Hepatocyte (in vitro differentiated cells): Measurements from ENCODE around the gene PPP2R1B. TPM values are rescaled to one million over a fixed set of nuclear protein-coding genes. Genes with fewer than 3 reads are reported as not detected.

ENCODE experiments used
- DNase-seq: peaks from one replicate; pipeline ENCODE4 v3.0.0-alpha.2; 2016; ENCODE audit warnings: low spot score
- H2AFZ ChIP-seq: fragments of 200-600 bp; sonication (generic); 2 replicates; pipeline ENCODE4 v1.6.0; 2016; ENCODE audit warnings: antibody characterized with exemption, mild to moderate bottlenecking
- H3K27ac ChIP-seq: fragments of 200-600 bp; sonication (generic); 2 replicates; pipeline ENCODE4 v1.5.1; 2016; ENCODE audit warnings: mild to moderate bottlenecking
- H3K27me3 ChIP-seq: fragments of 200-600 bp; sonication (generic); 2 replicates; pipeline ENCODE4 v1.6.1; 2016
- H3K36me3 ChIP-seq: fragments of 200-600 bp; sonication (generic); replicated peaks from 2 replicates; pipeline ENCODE4 v1.5.1; 2016; ENCODE audit warnings: low read depth; ENCODE audit not compliant: insufficient read depth
- H3K4me1 ChIP-seq: fragments of 200-600 bp; sonication (generic); 2 replicates; pipeline ENCODE4 v1.5.1; 2016; ENCODE audit warnings: mild to moderate bottlenecking, moderate library complexity; ENCODE audit not compliant: insufficient read depth
- H3K4me2 ChIP-seq: fragments of 200-600 bp; sonication (generic); 2 replicates; pipeline ENCODE4 v1.6.0; 2016
- H3K4me3 ChIP-seq: fragments of 200-600 bp; sonication (generic); 2 replicates; pipeline ENCODE4 v1.5.1; 2016; ENCODE audit warnings: mild to moderate bottlenecking
- H3K79me2 ChIP-seq: fragments of 200-600 bp; sonication (generic); 2 replicates; pipeline ENCODE4 v1.6.0; 2017; ENCODE audit warnings: mild to moderate bottlenecking
- H3K9me2 ChIP-seq: fragments of 200-600 bp; sonication (generic); replicated peaks from 2 replicates; pipeline ENCODE4 v1.6.0; 2017; ENCODE audit warnings: mild to moderate bottlenecking; ENCODE audit not compliant: insufficient read depth
- H3K9me3 ChIP-seq: fragments of 200-600 bp; sonication (generic); 2 replicates; pipeline ENCODE4 v1.5.1; 2016; ENCODE audit warnings: low read depth, mild to moderate bottlenecking
- H4K20me1 ChIP-seq: fragments of 200-600 bp; sonication (generic); 2 replicates; pipeline ENCODE4 v1.6.0; 2016; ENCODE audit warnings: mild to moderate bottlenecking; ENCODE audit not compliant: insufficient read depth, poor library complexity, severe bottlenecking
- EZH2 ChIP-seq: fragments of 200-600 bp; sonication (generic); IDR thresholded peaks from 2 replicates; pipeline ENCODE4 v1.6.1; 2016; ENCODE audit warnings: antibody characterized with exemption, mild to moderate bottlenecking, borderline replicate concordance
- EZH2phosphoT487 ChIP-seq: fragments of 200-600 bp; sonication (generic); IDR thresholded peaks from one replicate; pipeline ENCODE4 v1.6.1; 2018; ENCODE audit warnings: antibody characterized with exemption, mild to moderate bottlenecking, low read depth, moderate library complexity; ENCODE audit not compliant: unreplicated experiment, severe bottlenecking
- WGBS: methylation state at CpG from one replicate; pipeline ENCODE4 v1.1.6; 2016; ENCODE audit warnings: low lambda C conversion rate; ENCODE audit errors: missing lambda C conversion rate; 5-methylcytosine and 5-hydroxymethylcytosine counted together
- polyA plus RNA-seq: library from polyadenylated mRNA; unstranded; fragments of >200 nt; fragmentation: Nextera tagmentation; extraction: Ambion mirVana; gene quantifications from 2 replicates; pipeline ENCODE4 v1.2.1, GENCODE V29; 2016
- total RNA-seq: library from RNA; depleted of rRNA; stranded (reverse); fragments of >200 nt; gene quantifications from 2 replicates; pipeline ENCODE4 v1.2.3, GENCODE V29; 2014
- TF ChIP-seq, protein P1 (sequence below): fragments of 200-600 bp; sonication (generic); IDR thresholded peaks from 2 replicates; pipeline ENCODE4 v1.5.1; 2016; ENCODE audit warnings: antibody characterized with exemption, mild to moderate bottlenecking; ENCODE audit not compliant: poor library complexity

Gene PPP2R1B
- total and polyA plus RNA-seq, 2 experiments from 2014 or later, result 25.3 to 41.0 TPM

DNA sequence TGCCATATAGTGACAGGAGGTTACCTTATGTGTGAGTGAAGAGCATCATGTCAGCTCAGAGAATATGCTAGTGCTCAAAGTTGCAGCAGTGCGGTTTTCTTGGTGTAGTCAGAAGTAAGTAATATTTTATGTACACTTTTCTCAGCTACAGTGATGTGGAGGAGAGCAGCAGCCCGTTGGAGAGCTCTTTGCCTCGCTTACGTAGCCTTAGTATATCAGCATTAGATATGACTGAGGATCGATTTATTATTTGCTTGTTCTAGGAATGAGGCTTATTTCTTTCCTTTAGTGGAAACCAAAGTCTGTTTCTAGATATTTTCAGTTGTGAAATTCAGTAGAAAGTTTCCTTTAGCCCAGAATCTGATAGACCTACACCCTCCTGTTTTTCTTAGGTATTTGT, 63.6 kb downstream of the PPP2R1B start:
- H3K27ac ChIP-seq, result no peak overlapping the region
- TF ChIP-seq EZH2phosphoT487, result no peak
- TF ChIP-seq EZH2, result no peak
- TF ChIP-seq, protein P1, sequence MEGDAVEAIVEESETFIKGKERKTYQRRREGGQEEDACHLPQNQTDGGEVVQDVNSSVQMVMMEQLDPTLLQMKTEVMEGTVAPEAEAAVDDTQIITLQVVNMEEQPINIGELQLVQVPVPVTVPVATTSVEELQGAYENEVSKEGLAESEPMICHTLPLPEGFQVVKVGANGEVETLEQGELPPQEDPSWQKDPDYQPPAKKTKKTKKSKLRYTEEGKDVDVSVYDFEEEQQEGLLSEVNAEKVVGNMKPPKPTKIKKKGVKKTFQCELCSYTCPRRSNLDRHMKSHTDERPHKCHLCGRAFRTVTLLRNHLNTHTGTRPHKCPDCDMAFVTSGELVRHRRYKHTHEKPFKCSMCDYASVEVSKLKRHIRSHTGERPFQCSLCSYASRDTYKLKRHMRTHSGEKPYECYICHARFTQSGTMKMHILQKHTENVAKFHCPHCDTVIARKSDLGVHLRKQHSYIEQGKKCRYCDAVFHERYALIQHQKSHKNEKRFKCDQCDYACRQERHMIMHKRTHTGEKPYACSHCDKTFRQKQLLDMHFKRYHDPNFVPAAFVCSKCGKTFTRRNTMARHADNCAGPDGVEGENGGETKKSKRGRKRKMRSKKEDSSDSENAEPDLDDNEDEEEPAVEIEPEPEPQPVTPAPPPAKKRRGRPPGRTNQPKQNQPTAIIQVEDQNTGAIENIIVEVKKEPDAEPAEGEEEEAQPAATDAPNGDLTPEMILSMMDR, result no peak
- no peaks in the 10 kb centered on the region for H3K9me3 ChIP-seq
- 95% methylated on average over 5 of the region's 5 CpGs for WGBS
- no peak overlapping the region for H2AFZ ChIP-seq
- peaks cover 27% of the 10 kb centered on the region for H3K79me2 ChIP-seq
- H3K27me3 ChIP-seq, result no peaks in the 10 kb centered on the region
- H3K36me3 ChIP-seq, result no peaks in the 10 kb centered on the region
- no peaks in the 10 kb centered on the region for H3K9me2 ChIP-seq
- no peak overlapping the region for H3K4me2 ChIP-seq
- no peaks in the 10 kb centered on the region for H4K20me1 ChIP-seq
- H3K4me1 ChIP-seq, result no peaks in the 10 kb centered on the region
- no peak for DNase-seq
- H3K4me3 ChIP-seq, result no peak overlapping the region

DNA sequence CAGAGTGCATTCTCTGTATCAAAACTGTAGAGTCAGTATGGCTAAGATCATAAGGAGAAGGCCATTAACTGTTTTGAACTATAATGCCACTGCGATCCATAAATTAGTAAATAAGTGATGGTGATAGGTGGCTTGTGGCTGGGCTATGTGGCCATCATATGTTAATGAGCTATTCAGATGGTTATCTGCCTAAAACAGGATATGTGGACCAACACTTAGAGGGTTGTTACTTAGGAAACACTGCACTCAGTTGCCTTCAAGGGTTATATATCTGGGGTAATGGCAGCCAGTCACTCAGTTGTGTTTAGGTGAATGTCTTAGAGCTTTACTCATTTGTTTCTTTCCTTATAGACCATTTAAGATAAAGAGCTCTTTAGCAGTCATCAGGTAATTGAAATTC, 66.0 kb downstream of the PPP2R1B start:
- Histone ChIP-seq H4K20me1 (no peaks in the 10 kb centered on the region), H2AFZ (no peak overlapping the region), H3K4me3 (no peak overlapping the region), H3K4me1 (no peaks in the 10 kb centered on the region), H3K4me2 (no peak overlapping the region), H3K9me2 (no peaks in the 10 kb centered on the region), H3K27me3 (no peaks in the 10 kb centered on the region), H3K9me3 (no peaks in the 10 kb centered on the region), H3K79me2 (peaks cover 49% of the 10 kb centered on the region), H3K27ac (no peak overlapping the region), H3K36me3 (no peaks in the 10 kb centered on the region)
- no peak for TF ChIP-seq EZH2phosphoT487
- TF ChIP-seq EZH2, result no peak
- TF ChIP-seq, protein P1, result no peak
- no peak for DNase-seq
- WGBS, result 95% methylated on average over 1 of the region's 1 CpG

DNA sequence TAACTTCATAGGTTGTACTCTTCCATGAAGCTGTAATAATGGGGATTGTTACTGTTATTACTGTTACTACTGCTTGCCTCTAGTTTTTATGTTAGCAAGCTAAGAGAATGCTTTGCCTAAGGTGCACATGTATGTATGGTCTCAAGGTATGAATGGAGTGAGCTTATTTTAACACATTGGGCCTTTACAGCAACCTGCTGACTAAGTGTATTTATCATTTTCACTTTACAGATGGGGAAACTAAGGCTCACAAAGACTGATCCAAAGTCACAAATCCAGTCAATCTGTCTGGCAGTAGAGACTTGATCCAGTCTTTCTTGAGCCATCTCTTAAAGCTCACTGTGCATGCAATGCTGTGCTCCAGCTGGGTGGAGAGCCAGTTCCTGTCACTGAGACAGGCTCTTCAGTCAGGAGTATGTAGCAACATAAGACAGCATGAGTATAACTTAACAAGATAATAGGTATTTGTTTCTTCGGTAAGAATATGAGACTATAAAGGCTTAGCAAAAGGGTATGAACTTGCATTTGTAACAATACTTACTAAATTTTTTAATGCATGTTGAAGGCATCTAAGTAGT, 66.5 kb downstream of the PPP2R1B start:
- Histone ChIP-seq H3K9me3 (no peaks in the 10 kb centered on the region), H3K4me2 (no peak overlapping the region), H3K79me2 (peaks cover 51% of the 10 kb centered on the region), H3K27me3 (no peaks in the 10 kb centered on the region), H3K27ac (no peak overlapping the region), H3K36me3 (no peaks in the 10 kb centered on the region), H3K4me3 (no peak overlapping the region), H4K20me1 (no peaks in the 10 kb centered on the region), H3K9me2 (no peaks in the 10 kb centered on the region), H2AFZ (no peak overlapping the region), H3K4me1 (no peaks in the 10 kb centered on the region)
- DNase-seq, result no peak
- WGBS, result 92% methylated on average over 1 of the region's 1 CpG
- TF ChIP-seq EZH2phosphoT487 (no peak), EZH2 (no peak)
- TF ChIP-seq, protein P1, result no peak
